Peyer's patch (tissue), 4 donors: ENCODE data around the gene B3GNT3.

Source experiments
- POLR2A ChIP-seq, 2 donors: fragments of 450-650 bp; IDR thresholded peaks; one replicate each; pipeline ENCODE4 v1.5.1; 2017; ENCODE audit warnings: antibody characterized with exemption in 2 of 2, mild to moderate bottlenecking in 2 of 2, moderate library complexity in 2 of 2
- TF ChIP-seq, protein P1 (sequence below), 6 experiments: fragments of 450-650 bp in 4 of 6; fragments of 200-600 bp in 2 of 6; sonication (generic) in 1 of 6; IDR thresholded peaks; one replicate each; pipeline ENCODE4 v1.5.1; 2017 to 2019; ENCODE audit warnings: antibody characterized with exemption in 6 of 6, mild to moderate bottlenecking in 3 of 6, moderate library complexity in 1 of 6

- TF ChIP-seq, protein P1, sequence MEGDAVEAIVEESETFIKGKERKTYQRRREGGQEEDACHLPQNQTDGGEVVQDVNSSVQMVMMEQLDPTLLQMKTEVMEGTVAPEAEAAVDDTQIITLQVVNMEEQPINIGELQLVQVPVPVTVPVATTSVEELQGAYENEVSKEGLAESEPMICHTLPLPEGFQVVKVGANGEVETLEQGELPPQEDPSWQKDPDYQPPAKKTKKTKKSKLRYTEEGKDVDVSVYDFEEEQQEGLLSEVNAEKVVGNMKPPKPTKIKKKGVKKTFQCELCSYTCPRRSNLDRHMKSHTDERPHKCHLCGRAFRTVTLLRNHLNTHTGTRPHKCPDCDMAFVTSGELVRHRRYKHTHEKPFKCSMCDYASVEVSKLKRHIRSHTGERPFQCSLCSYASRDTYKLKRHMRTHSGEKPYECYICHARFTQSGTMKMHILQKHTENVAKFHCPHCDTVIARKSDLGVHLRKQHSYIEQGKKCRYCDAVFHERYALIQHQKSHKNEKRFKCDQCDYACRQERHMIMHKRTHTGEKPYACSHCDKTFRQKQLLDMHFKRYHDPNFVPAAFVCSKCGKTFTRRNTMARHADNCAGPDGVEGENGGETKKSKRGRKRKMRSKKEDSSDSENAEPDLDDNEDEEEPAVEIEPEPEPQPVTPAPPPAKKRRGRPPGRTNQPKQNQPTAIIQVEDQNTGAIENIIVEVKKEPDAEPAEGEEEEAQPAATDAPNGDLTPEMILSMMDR (IDR thresholded peaks at IDR 0.05), result no peak
- TF ChIP-seq POLR2A (IDR thresholded peaks at IDR 0.05), result no peak
These were observed 35.1 kb downstream of the B3GNT3 start for GRCh38 chr19:17829855-17830566.
